ENCODE data around the gene THOP1.

Gene THOP1

GRCh38 chr19:2770055-2771013 is 15.0 kb upstream of the THOP1 start:
- no peak for DNase-seq (ENCODE audit: low read depth)
- H3K4me3 ChIP-seq (ENCODE audit: low read depth, low read length): no peak overlapping the region
- TF ChIP-seq MAX (IDR thresholded peaks at IDR 0.05; ENCODE audit: low read depth, low read length) (no peak), CTCF (IDR thresholded peaks at IDR 0.05; ENCODE audit: low read depth, low read length) (no peak)

GRCh38 chr19:2771786-2772674 is 13.3 kb upstream of the THOP1 start:
- no peak overlapping the region for H3K4me3 ChIP-seq (ENCODE audit: low read depth, low read length)
- TF ChIP-seq CTCF (IDR thresholded peaks at IDR 0.05; ENCODE audit: low read depth, low read length) (no peak), MYC (IDR thresholded peaks at IDR 0.05; ENCODE audit: low read depth, low read length) (no peak), MAX (IDR thresholded peaks at IDR 0.05; ENCODE audit: low read depth, low read length) (no peak), POLR2A (IDR thresholded peaks at IDR 0.05; ENCODE audit: extremely low read depth, insufficient read length) (no peak)
- no peak for DNase-seq (ENCODE audit: low read depth)

GRCh38 chr19:2774083-2774679 is 11.1 kb upstream of the THOP1 start:
- H3K4me3 ChIP-seq (ENCODE audit: low read depth, low read length): no peak overlapping the region
- no peak for TF ChIP-seq MYC (IDR thresholded peaks at IDR 0.05; ENCODE audit: low read depth, low read length)
- no peak for TF ChIP-seq POLR2A (IDR thresholded peaks at IDR 0.05; ENCODE audit: extremely low read depth, insufficient read length)
- no peak for TF ChIP-seq CTCF (IDR thresholded peaks at IDR 0.05; ENCODE audit: low read depth, low read length)
- TF ChIP-seq MAX (IDR thresholded peaks at IDR 0.05; ENCODE audit: low read depth, low read length): no peak
- no peak for DNase-seq (ENCODE audit: low read depth)

- no peak overlapping the region for H3K4me3 ChIP-seq (ENCODE audit: low read depth, low read length)
- no peak for DNase-seq (ENCODE audit: low read depth)
- TF ChIP-seq MAX (IDR thresholded peaks at IDR 0.05; ENCODE audit: low read depth, low read length): no peak
These were observed 10.2 kb upstream of the THOP1 start for GRCh38 chr19:2774953-2775555.

GRCh38 chr19:2775556-2776430 is 9.5 kb upstream of the THOP1 start:
- peak; percentile 73 for DNase-seq (ENCODE audit: low read depth)
- TF ChIP-seq MAX (IDR thresholded peaks at IDR 0.05; ENCODE audit: low read depth, low read length) (no peak), MYC (IDR thresholded peaks at IDR 0.05; ENCODE audit: low read depth, low read length) (no peak), CTCF (IDR thresholded peaks at IDR 0.05; ENCODE audit: low read depth, low read length) (no peak), POLR2A (IDR thresholded peaks at IDR 0.05; ENCODE audit: extremely low read depth, insufficient read length) (no peak)
- H3K4me3 ChIP-seq (ENCODE audit: low read depth, low read length): no peak overlapping the region

Measured in NB4 (cell line).